Dendritic cell treated with granulocyte-macrophage colony-stimulating factor and Interleukin-4, amounts not matched to agents 40 ng/mL and 50 ng/mL, for 4 days (primary cell): ENCODE results near the gene DNM1.
A peak's percentile ranks its signal among the peaks of the same experiment; 100 is the strongest.

Experiments used
- H3K27ac Mint-ChIP-seq: one replicate; pipeline ENCODE4 v1.8.0; 2022; ENCODE audit warnings: mild to moderate bottlenecking, mixed read lengths
- H3K27me3 Mint-ChIP-seq: one replicate; pipeline ENCODE4 v1.8.0; 2022; ENCODE audit warnings: mild to moderate bottlenecking, mixed read lengths
- H3K36me3 Mint-ChIP-seq: one replicate; pipeline ENCODE4 v1.8.0; 2022; ENCODE audit warnings: low read depth, mixed read lengths
- H3K4me1 Mint-ChIP-seq: one replicate; pipeline ENCODE4 v1.8.0; 2022; ENCODE audit warnings: low read depth, mixed read lengths
- H3K4me3 Mint-ChIP-seq: one replicate; pipeline ENCODE4 v1.8.0; 2022; ENCODE audit warnings: mild to moderate bottlenecking, moderate library complexity, mixed read lengths
- H3K9me3 Mint-ChIP-seq: one replicate; pipeline ENCODE4 v1.8.0; 2022; ENCODE audit warnings: mixed read lengths
- intact Hi-C: fragments of 100-400 bp; cut with micrococcal nuclease; formaldehyde crosslinking; loops from one replicate; pipeline ENCODE4 v1.15.0; 2022

Gene DNM1

GRCh38 chr9:128242828-128243214, 39.6 kb downstream of the DNM1 start:
- intact Hi-C loops = no loop called here
- no peaks in the 10 kb centered on the region for H3K9me3 Mint-ChIP-seq

DNA sequence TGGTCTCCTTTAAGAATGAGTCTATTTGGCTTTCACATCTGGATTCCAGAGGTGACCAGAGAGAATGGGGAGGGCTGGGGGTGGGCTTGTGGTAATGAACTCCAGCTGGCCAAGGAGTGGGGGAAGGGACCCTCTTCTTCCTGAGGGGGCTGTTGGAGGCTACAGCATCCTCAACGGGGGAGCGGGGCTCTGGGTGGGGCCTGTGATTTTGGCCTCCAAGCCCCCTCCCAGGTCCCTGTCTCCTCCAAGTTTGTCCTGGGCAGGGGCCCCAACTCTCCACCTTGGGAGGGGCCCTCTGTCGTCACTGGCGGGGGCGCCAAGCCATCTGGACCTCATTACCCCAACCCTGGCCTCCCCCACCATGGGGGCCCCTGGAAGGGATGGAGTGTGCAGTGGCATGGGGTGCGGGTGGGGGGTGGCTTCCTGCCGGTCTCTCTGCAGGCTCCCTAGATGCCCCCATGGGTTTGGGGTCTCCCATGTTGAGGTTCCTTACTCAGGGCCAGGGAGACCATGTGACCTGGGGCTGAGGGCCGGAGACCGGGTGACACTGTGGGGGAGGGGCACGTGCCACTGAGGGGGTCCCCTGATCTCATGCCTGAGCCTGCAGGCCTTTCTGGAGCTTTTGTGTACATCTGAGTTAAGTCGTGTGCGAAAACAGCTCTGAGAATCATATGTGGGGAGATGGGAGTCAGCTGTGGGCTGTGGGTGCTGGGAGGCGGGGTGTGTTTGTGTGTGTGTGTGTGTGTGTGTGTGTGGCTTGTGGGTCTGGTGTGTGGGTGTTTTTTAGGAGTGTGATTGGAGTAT, 40.2 kb downstream of the DNM1 start:
- intact Hi-C loops = no loop called here
- no peaks in the 10 kb centered on the region for H3K9me3 Mint-ChIP-seq
- H3K4me1 Mint-ChIP-seq = peaks cover 25% of the 10 kb centered on the region
- no peak overlapping the region for H3K4me3 Mint-ChIP-seq
- peak overlapping the region; percentile 13 for H3K27ac Mint-ChIP-seq
- H3K36me3 Mint-ChIP-seq = peaks cover 30% of the 10 kb centered on the region
- peaks cover 11% of the 10 kb centered on the region for H3K27me3 Mint-ChIP-seq

More at GRCh38 chr9:128242828-128243214, 39.6 kb downstream of the DNM1 start:
- Mint-ChIP-seq H3K27ac (peak overlapping the region; percentile 13), H3K4me3 (no peak overlapping the region), H3K36me3 (peaks cover 26% of the 10 kb centered on the region), H3K27me3 (peaks cover 11% of the 10 kb centered on the region), H3K4me1 (peaks cover 25% of the 10 kb centered on the region)

GRCh38 chr9:128244091-128244836, 41.1 kb downstream of the DNM1 start:
- Mint-ChIP-seq H3K27ac (peak overlapping the region; percentile 1), H3K27me3 (peaks cover 14% of the 10 kb centered on the region), H3K36me3 (peaks cover 27% of the 10 kb centered on the region), H3K9me3 (no peaks in the 10 kb centered on the region), H3K4me1 (peaks cover 25% of the 10 kb centered on the region), H3K4me3 (no peak overlapping the region)
- intact Hi-C loops = no loop called here

DNA sequence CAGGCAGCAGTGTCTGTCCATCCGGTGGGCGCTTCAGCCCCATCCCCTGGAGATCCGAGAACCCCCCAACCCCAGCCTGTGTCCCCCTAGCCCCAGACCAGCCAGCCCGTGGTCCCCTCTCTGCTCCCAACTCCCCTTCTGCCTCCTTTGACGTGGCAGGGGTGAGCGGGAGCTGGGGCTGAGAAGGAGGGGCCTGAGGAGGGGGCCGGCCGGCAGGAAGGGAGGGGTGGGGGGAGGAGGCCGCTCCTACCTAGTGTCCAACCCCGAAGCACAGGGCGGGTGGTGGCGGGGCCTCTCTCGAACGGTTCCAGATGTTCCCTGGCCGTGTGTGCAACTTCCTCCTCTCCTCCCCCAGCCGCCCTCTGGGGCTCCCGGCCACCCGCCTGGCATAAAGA, 41.7 kb downstream of the DNM1 start:
- Mint-ChIP-seq H3K4me1 (peaks cover 30% of the 10 kb centered on the region), H3K9me3 (no peaks in the 10 kb centered on the region), H3K4me3 (no peak overlapping the region), H3K36me3 (peaks cover 21% of the 10 kb centered on the region), H3K27me3 (peaks cover 18% of the 10 kb centered on the region), H3K27ac (no peak overlapping the region)
- intact Hi-C loops = no loop called here

GRCh38 chr9:128245421-128246151, 42.4 kb downstream of the DNM1 start:
- H3K27ac Mint-ChIP-seq = peak overlapping the region; percentile 52

GRCh38 chr9:128246471-128246870, 43.3 kb downstream of the DNM1 start:
- Mint-ChIP-seq H3K4me1 (peaks cover 41% of the 10 kb centered on the region), H3K9me3 (no peaks in the 10 kb centered on the region), H3K27me3 (peaks cover 26% of the 10 kb centered on the region), H3K36me3 (peaks cover 17% of the 10 kb centered on the region), H3K27ac (no peak overlapping the region), H3K4me3 (no peak overlapping the region)
- intact Hi-C loops = no loop called here

More at GRCh38 chr9:128245421-128246151, 42.4 kb downstream of the DNM1 start:
- H3K36me3 Mint-ChIP-seq = peaks cover 14% of the 10 kb centered on the region
- no peak overlapping the region for H3K4me3 Mint-ChIP-seq
- peaks cover 34% of the 10 kb centered on the region for H3K4me1 Mint-ChIP-seq
- intact Hi-C loops = no loop called here
- H3K27me3 Mint-ChIP-seq = peaks cover 22% of the 10 kb centered on the region
- H3K9me3 Mint-ChIP-seq = no peaks in the 10 kb centered on the region

DNA sequence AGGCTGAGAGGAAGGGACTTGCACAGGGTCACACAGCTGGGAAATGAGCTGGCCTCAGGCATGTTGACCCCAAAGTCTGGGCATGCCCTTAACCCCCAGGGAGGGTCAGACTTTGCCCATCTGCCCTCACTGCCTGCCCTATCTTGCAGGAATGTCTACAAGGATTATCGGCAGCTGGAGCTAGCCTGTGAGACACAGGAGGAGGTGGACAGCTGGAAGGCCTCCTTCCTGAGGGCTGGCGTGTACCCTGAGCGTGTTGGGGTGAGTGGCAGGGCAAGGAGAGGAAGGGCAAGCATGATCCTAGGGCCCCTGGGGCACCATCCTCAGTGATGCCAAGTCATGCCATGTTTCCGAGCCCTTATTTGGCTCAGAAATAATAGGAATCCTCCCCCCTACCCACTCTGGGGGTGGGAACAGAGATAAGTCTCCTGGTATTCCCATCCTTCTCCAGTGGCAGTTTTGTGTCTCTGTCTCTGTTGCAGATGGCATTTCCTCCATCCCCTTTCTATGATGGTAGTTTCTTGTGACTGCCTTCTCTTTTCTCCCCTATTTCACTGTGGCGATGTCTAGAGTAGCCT, 44.1 kb downstream of the DNM1 start:
- H3K4me3 Mint-ChIP-seq = no peak overlapping the region
- H3K27me3 Mint-ChIP-seq = peaks cover 34% of the 10 kb centered on the region
- H3K27ac Mint-ChIP-seq = no peak overlapping the region
- no peaks in the 10 kb centered on the region for H3K9me3 Mint-ChIP-seq
- peaks cover 25% of the 10 kb centered on the region for H3K36me3 Mint-ChIP-seq
- intact Hi-C loops = no loop called here
- peaks cover 50% of the 10 kb centered on the region for H3K4me1 Mint-ChIP-seq

GRCh38 chr9:128249558-128249907, 46.4 kb downstream of the DNM1 start:
- Mint-ChIP-seq H3K27ac (no peak overlapping the region), H3K4me1 (peaks cover 40% of the 10 kb centered on the region), H3K9me3 (no peaks in the 10 kb centered on the region), H3K27me3 (peaks cover 35% of the 10 kb centered on the region), H3K4me3 (no peak overlapping the region), H3K36me3 (peaks cover 43% of the 10 kb centered on the region)
- intact Hi-C loops = no loop called here

DNA sequence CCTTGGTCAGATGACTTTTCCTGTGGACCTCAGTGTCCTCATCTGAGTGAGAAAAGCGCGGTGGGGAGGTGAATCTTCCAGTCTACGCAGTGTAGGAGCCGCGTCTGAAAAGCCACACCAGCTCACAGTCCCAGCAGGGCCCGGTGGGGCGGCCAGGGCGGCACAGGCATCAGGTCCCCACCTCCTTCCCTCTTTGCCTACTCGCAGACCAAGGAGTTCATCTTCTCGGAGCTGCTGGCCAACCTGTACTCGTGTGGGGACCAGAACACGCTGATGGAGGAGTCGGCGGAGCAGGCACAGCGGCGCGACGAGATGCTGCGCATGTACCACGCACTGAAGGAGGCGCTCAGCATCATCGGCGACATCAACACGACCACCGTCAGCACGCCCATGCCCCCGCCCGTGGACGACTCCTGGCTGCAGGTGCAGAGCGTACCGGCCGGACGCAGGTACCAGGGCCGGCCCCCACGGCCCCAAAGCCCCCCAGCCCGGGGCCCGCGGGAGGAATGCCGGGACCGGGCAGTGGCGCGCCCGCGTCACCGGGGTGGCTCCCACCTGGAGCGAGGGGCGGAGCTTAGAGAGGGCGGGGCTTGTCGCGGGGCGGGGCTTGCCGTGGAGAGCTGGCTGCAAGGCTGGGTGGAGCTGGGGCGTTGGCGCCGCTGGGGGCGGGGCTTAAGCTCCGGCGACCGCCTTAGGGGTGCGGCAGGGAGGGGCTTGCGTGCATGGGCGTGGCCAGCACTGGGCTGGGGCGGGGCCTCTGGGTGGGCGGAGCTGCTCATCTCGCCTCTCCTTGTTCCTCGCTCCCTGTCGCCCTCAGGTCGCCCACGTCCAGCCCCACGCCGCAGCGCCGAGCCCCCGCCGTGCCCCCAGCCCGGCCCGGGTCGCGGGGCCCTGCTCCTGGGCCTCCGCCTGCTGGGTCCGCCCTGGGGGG, 47.0 kb downstream of the DNM1 start:
- Mint-ChIP-seq H3K27me3 (peaks cover 35% of the 10 kb centered on the region), H3K4me3 (peak overlapping the region; percentile 30), H3K4me1 (peaks cover 39% of the 10 kb centered on the region), H3K36me3 (peaks cover 47% of the 10 kb centered on the region), H3K9me3 (no peaks in the 10 kb centered on the region), H3K27ac (no peak overlapping the region)
- intact Hi-C loops = no loop called here

DNA sequence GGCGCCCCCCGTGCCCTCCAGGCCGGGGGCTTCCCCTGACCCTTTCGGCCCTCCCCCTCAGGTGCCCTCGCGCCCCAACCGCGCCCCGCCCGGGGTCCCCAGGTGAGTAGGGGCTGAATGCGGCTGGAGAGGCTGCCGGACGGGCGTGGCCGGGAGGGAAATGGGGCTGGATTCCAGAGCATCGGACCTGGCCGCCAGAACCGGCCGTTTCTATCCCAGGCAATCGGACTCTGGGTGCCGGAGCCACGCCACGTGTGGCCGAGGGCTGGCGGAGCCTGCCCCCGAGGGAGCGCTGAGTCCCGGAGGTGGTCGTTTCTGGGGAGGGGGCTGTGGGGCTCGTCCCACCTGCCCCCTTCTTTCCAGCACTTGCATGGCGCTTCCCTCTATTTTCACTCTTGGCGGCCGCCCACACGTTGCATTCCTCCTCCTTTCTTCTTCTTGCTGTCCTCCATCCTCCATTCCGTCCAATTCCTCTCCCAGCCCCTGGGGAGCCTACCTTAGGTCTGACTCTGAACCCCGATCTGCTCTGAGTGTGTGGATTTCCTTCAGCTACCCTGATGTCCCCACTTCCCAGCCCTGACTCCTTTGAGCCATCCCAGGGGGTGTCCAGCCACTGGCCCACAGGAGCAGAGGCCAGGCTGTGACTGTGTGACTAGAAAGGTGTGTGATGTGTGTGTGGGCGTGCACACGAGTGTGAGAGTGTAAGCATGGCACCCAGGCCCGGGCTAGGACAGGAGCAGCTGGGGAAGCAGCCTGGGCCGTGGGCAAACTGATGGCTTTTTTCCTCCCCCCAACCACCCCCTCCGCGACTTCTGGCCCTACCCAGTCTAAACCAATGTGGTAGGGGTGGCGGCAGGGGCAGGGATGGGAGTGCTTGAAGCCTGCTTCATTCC, 47.9 kb downstream of the DNM1 start:
- Mint-ChIP-seq H3K27ac (no peak overlapping the region), H3K9me3 (no peaks in the 10 kb centered on the region), H3K27me3 (peaks cover 35% of the 10 kb centered on the region), H3K4me1 (peaks cover 30% of the 10 kb centered on the region), H3K36me3 (peaks cover 54% of the 10 kb centered on the region), H3K4me3 (peak overlapping the region; percentile 75)
- intact Hi-C loops = no loop called here

DNA sequence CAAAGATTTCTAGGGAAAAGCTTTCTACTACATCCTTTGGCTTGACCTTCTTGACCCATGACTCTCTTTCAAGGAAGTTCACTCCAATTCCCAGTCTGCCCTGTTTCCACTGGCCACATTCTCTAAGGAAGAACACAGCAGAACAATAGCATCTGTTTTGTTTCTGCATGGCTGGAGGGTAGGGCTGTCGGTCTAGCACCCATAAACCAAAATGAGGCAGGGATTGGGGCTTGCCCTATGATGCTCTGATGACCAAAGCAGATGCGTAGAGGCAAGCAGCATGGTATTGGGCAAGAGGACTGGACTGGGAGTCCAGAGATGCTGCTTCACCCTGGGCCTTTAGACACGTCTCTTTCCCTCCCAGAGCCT, 48.5 kb downstream of the DNM1 start:
- Mint-ChIP-seq H3K27me3 (peaks cover 35% of the 10 kb centered on the region), H3K27ac (no peak overlapping the region), H3K4me3 (no peak overlapping the region), H3K4me1 (peaks cover 28% of the 10 kb centered on the region), H3K36me3 (peaks cover 55% of the 10 kb centered on the region), H3K9me3 (no peaks in the 10 kb centered on the region)
- intact Hi-C loops = no loop called here

GRCh38 chr9:128252317-128253139, 49.3 kb downstream of the DNM1 start:
- H3K9me3 Mint-ChIP-seq = no peaks in the 10 kb centered on the region
- H3K36me3 Mint-ChIP-seq = peaks cover 62% of the 10 kb centered on the region
- no peak overlapping the region for H3K27ac Mint-ChIP-seq
- peaks cover 35% of the 10 kb centered on the region for H3K27me3 Mint-ChIP-seq
- intact Hi-C loops = no loop called here
- H3K4me3 Mint-ChIP-seq = no peak overlapping the region
- H3K4me1 Mint-ChIP-seq = peaks cover 28% of the 10 kb centered on the region
